Gastroesophageal sphincter (tissue), 4 donors: ENCODE data around the gene DHRS13. TPM values are rescaled to one million over a fixed set of nuclear protein-coding genes. Genes with fewer than 3 reads are reported as not detected.

Experiments used
- ATAC-seq: fragments of 150-250 bp; one replicate; pipeline ENCODE4 v1.9.1; 2016; ENCODE audit warnings: mild to moderate bottlenecking, moderate library complexity
- H3K27ac ChIP-seq, 4 donors: fragments of 200-600 bp; sonication (generic) in 3 of 4; 1 replicate in 3 of 4; 2 replicates in 1 of 4; pipeline ENCODE4 v1.5.1; 2016 to 2019
- H3K27me3 ChIP-seq: fragments of 200-600 bp; sonication (generic); one replicate; pipeline ENCODE4 v1.5.1; 2019
- H3K36me3 ChIP-seq, 2 donors: fragments of 200-600 bp; sonication (generic); one replicate each; pipeline ENCODE4 v1.5.1; 2019; ENCODE audit warnings: control low read depth in 1 of 2
- H3K4me1 ChIP-seq, 3 donors: fragments of 200-600 bp; sonication (generic); 1 replicate in 2 of 3; 2 replicates in 1 of 3; pipeline ENCODE4 v1.5.1; 2016 to 2019; ENCODE audit warnings: control low read depth in 2 of 3
- H3K4me3 ChIP-seq, 2 donors: fragments of 200-600 bp; sonication (generic); one replicate each; pipeline ENCODE4 v1.5.1; 2019; ENCODE audit warnings: mild to moderate bottlenecking in 1 of 2, moderate library complexity in 1 of 2
- H3K9me3 ChIP-seq, 3 donors: fragments of 200-600 bp; sonication (generic); one replicate each; pipeline ENCODE4 v1.5.1; 2017 to 2019; ENCODE audit warnings: control low read depth in 2 of 3
- EP300 ChIP-seq: sonication (generic); formaldehyde crosslinking; IDR thresholded peaks from one replicate; pipeline ENCODE4 v1.6.1; 2017; ENCODE audit warnings: antibody characterized with exemption, mild to moderate bottlenecking
- POLR2A ChIP-seq, 2 donors: fragments of 450-650 bp; IDR thresholded peaks; one replicate each; pipeline ENCODE4 v1.6.1; 2017; ENCODE audit warnings: antibody characterized with exemption in 2 of 2, mild to moderate bottlenecking in 2 of 2, moderate library complexity in 1 of 2
- POLR2AphosphoS5 ChIP-seq: sonication (generic); formaldehyde crosslinking; IDR thresholded peaks from one replicate; pipeline ENCODE4 v1.6.1; 2017; ENCODE audit warnings: antibody characterized with exemption
- WGBS, 2 donors: methylation state at CpG; one replicate each; pipeline ENCODE4 v1.1.5; 2018; ENCODE audit warnings: low coverage in 1 of 2; 5-methylcytosine and 5-hydroxymethylcytosine counted together
- total RNA-seq, 4 donors: library from RNA; depleted of rRNA; stranded (reverse); fragments of >200 nt; gene quantifications; one replicate each; pipeline ENCODE4 v1.1.0, GENCODE V29; 2016
- TF ChIP-seq, protein P1 (sequence below), 4 experiments: fragments of 200-600 bp in 2 of 4; fragments of 450-650 bp in 2 of 4; sonication (generic) in 1 of 4; IDR thresholded peaks; one replicate each; pipeline ENCODE4 v1.5.1; 2017 to 2019; ENCODE audit warnings: antibody characterized with exemption in 4 of 4, mild to moderate bottlenecking in 2 of 4, moderate library complexity in 2 of 4

The DHRS13 gene
- total RNA-seq, 4 donors from 2014 or later: 3.9 to 6.5 (median 5.2) TPM

DNA sequence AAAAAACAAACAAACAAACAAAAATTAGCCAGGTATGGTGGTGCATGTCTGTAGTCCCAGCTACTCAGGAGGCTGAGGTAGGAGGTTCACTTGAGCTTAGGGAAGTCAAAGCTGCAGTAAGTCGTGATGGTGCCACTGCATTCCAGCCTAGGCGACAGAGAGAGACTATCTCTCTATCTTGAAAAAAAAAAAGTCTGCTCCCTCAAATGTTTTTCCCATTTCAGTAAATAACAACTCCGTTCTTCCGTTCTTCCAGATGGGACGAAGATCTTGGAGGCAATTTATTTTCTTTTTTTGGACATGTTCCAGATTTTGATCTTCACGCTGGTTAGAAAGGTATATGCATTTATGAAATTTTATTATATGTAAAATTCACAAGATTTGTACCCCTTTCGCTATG lies 29.0 kb downstream of the DHRS13 start:
- H3K27ac ChIP-seq: no peak overlapping the region
- no peaks in the 10 kb centered on the region for H3K27me3 ChIP-seq
- ATAC-seq: no peak
- peaks cover 0 to 14% of the 10 kb centered on the region in 2 donors for H3K36me3 ChIP-seq
- H3K9me3 ChIP-seq: no peaks in the 10 kb centered on the region
- H3K4me3 ChIP-seq: no peak overlapping the region
- 76 to 81% methylated on average over 4 to 7 of the region's 7 CpGs for WGBS, 2 donors
- TF ChIP-seq EP300 (no peak), POLR2A (IDR thresholded peaks at IDR 0.05) (no peak), POLR2AphosphoS5 (no peak)
- TF ChIP-seq, protein P1, sequence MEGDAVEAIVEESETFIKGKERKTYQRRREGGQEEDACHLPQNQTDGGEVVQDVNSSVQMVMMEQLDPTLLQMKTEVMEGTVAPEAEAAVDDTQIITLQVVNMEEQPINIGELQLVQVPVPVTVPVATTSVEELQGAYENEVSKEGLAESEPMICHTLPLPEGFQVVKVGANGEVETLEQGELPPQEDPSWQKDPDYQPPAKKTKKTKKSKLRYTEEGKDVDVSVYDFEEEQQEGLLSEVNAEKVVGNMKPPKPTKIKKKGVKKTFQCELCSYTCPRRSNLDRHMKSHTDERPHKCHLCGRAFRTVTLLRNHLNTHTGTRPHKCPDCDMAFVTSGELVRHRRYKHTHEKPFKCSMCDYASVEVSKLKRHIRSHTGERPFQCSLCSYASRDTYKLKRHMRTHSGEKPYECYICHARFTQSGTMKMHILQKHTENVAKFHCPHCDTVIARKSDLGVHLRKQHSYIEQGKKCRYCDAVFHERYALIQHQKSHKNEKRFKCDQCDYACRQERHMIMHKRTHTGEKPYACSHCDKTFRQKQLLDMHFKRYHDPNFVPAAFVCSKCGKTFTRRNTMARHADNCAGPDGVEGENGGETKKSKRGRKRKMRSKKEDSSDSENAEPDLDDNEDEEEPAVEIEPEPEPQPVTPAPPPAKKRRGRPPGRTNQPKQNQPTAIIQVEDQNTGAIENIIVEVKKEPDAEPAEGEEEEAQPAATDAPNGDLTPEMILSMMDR (IDR thresholded peaks at IDR 0.05): no peak
- no peaks in the 10 kb centered on the region for H3K4me1 ChIP-seq

DNA sequence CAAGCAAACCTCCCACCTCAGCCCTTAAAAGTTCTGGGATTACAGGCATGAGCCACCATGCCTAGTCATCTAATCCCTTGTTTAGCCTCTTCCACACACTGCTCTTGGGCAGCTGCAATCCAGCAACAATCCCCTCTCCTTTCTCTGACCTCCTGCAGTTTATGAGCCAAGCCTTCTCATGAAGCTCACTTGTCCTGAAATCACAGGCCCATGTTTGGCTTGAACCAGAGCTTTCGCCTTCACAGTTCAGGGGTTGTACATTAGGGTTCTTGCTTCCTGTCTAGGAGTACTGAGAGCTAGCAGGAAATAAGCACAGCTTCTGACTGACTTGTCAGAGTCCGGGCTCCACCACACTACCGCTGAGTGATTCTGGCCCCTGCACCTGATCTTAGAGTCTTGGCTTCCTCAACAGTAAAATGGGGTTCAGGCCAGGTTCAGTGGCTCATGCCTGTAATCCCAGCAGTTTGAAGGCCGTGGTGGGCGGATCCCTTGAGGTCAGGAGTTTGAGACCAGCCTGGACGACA lies 31.8 kb downstream of the DHRS13 start:
- TF ChIP-seq, protein P1 (IDR thresholded peaks at IDR 0.05): no peak
- TF ChIP-seq POLR2AphosphoS5 (no peak), POLR2A (IDR thresholded peaks at IDR 0.05) (no peak), EP300 (no peak)
- ATAC-seq: no peak
- 100% methylated on average over 1 of the region's 6 CpGs; no CpG with 5 or more reads in 1 of the 2 donors for WGBS, 2 donors

DNA sequence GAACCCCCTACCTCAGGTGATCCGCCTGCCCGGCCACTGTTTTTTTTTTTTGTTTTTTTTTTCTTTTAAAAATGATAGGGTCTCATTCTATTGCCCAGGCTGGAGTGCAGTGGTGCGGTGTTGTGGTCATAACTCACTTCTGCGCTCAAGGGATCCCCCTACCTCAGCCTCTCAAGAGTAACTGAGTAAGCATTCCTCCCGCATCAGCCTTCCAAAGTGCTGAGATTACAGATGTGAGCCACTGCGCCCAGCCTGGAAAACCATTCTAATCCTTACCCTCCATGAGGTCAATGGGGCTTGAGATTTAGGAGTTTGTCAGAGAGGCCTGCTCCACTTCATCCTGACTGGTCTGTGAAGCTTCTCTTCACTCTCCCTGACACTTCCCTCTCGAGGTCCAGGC lies 35.6 kb downstream of the DHRS13 start:
- Histone ChIP-seq H3K27me3 (no peaks in the 10 kb centered on the region), H3K4me3 (no peak overlapping the region), H3K4me1 (no peaks in the 10 kb centered on the region), H3K9me3 (no peaks in the 10 kb centered on the region), H3K27ac (no peak overlapping the region), H3K36me3 (no peaks in the 10 kb centered on the region)
- TF ChIP-seq, protein P1 (IDR thresholded peaks at IDR 0.05): no peak
- TF ChIP-seq POLR2AphosphoS5 (no peak), POLR2A (IDR thresholded peaks at IDR 0.05) (no peak), EP300 (no peak)
- 86 to 89% methylated on average over 5 of the region's 7 CpGs for WGBS, 2 donors
- ATAC-seq: no peak

More for the DNA sequence above, 31.8 kb downstream of the DHRS13 start:
- Histone ChIP-seq H3K27ac (no peak overlapping the region), H3K36me3 (no peaks in the 10 kb centered on the region), H3K9me3 (no peaks in the 10 kb centered on the region), H3K4me1 (no peaks in the 10 kb centered on the region), H3K27me3 (no peaks in the 10 kb centered on the region), H3K4me3 (no peak overlapping the region)

DNA sequence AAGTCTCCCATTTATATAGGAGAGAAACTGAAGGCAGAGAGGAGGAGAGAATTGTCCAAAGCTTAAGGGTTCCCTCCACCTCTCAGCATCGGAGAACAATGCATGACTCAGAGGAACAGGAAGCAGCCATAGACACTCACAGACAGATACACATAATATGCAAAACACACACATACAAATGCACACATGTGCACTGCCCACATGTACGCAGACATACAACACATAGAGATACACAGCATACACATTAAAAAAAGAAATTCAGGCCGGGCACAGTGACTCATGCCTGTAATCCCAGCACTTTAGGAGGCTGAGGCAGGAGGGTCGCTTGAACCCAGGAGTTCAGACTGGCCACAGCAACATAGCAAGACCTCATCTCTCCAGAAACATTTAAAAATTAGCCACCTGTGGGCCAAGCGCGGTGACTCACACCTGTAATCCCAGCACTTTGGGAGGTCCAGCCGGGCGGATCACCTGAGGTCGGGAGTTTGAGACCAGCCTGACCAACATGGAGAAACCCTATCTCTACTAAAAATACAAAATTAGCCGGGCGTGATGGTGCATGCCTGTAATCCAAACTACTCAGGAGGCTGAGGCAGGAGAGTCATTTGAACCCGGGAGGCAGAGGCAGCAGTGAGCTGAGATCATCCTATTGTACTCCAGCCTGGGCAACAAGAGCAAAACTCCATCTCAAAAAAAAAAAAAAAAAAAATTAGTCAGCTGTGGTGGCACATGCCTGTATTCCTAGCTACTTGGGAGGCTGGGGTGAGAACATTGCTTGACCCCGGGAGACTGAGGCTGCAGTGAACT lies 36.7 kb downstream of the DHRS13 start:
- H3K36me3 ChIP-seq: peaks cover 0 to 6% of the 10 kb centered on the region in 2 donors
- TF ChIP-seq, protein P1 (IDR thresholded peaks at IDR 0.05): no peak
- TF ChIP-seq POLR2A (IDR thresholded peaks at IDR 0.05) (no peak), POLR2AphosphoS5 (no peak), EP300 (no peak)
- ATAC-seq: no peak
- no peaks in the 10 kb centered on the region for H3K4me1 ChIP-seq
- H3K27ac ChIP-seq: no peak overlapping the region
- WGBS, 2 donors: 79 to 90% methylated on average over 4 to 5 of the region's 13 CpGs
- H3K27me3 ChIP-seq: no peaks in the 10 kb centered on the region
- H3K4me3 ChIP-seq: no peak overlapping the region
- no peaks in the 10 kb centered on the region for H3K9me3 ChIP-seq
